ENCODE results near the gene MLF2.
"Not testable (repeated sequence)": the region's sequence is repeated elsewhere in the genome, so short reads cannot be mapped to it uniquely, and the experiment has no call there.

The MLF2 gene

DNA sequence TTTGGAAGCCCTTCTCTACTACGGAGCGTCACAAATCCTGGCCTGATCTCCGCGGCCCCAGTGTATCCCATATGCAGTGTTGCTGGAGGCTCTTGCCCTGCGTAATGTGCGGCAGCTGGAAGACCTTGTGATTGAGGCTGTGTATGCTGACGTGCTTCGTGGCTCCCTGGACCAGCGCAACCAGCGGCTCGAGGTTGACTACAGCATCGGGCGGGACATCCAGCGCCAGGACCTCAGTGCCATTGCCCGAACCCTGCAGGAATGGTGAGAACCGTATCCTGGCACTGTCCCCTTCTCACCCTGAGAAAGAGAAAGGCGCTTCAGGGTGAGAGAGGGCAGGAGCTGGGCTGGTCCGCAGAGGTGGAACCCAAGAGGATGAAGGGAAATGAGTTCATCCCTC, 23.8 kb downstream of the MLF2 start:
- no peak for DNase-seq

DNA sequence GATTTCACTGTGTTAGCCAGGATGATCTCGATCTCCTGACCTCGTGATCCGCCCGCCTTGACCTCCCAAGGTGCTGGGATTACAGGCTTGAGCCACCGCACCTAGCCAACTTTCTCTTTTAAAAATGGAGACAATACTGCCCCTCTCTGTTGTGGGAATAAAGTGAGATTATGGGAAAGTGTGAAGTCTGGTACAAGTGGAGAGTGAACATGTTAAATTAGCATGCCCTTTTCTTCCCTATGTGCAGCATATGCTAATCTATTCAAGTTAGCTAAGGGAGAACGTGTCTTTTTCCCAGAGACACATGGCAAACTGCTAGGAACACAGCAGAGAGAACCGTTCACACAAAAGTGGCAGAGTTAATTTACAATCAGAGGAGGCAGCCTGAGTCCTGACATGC, 27.6 kb downstream of the MLF2 start:
- no peak for DNase-seq

DNA sequence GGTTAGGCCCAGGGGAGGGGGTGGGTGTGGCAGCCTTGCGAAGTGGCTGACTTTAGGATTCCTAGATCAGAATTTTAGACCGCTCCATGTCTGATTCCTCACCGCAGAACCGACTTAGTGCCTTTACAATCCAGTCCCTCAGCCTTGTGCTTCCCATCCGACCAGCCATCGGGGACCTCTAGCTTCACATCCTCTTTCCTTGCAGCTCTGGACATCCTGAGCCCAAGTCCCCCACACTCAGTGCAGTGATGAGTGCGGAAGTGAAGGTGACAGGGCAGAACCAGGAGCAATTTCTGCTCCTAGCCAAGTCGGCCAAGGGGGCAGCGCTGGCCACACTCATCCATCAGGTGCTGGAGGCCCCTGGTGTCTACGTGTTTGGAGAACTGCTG, 28.5 kb downstream of the MLF2 start:
- peak; percentile 12 for DNase-seq

DNA sequence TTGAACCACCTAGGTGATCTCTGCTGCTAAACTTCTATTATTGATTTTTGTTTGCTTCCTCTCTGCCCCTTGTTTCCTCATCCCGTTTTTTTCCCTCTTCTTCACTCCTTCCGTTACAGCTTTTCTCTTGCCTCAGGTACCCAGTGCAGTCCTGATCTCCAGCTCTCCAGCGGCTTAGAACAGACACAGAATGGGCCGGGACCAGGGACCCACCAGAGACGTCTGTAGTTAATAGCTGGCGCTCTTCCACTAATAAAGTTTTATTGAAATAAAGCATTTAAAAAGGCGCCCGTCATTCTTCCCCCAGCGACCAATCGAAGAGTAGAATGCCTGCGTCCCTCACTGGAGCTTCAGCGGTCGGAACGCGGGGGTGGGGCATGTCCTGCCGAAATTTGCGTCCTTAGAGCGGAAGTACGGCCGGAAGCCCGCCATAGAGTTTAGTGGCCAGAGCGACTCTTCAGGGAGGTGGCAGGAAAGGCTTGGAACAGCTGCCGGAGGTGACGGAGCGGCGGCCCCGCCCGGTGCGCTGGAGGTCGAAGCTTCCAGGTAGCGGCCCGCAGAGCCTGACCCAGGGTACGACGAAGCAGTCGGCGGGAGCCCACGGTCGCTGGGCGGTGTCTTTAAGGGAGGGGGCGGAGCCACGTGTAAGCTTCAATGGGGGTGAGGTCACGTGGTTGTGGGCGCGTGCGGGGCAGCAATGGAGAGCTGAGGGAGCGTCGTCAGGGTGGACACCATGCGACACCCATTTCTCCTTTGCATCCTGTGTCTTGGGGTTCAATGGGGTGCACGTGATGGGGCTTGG, 29.1 kb downstream of the MLF2 start, which contains the start of gene COPS7A:
TSS of gene COPS7A (plus strand) at position 440 of the 802 bp plus-strand sequence. CDS start 611 bp downstream, outside the sequence.
- DNase-seq, result peak; percentile 99

DNA sequence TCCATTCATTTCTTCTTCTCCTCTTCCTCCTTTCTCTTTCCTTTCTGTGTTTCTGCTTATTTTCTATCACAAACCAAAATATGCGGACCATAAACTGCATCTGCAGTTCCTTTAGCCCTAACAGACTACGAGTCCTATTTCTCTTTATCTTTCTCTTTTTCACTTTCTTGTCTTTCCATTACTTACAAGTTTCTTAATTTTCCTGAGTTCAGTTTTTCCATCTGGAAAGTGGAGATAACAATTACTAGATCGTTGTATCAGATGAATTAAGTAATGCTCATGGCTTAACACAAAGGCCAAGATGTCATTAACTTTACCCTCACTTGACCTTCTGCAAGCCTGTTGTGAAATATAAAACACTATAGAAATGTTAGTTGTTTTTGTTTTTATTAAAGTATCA, 30.1 kb downstream of the MLF2 start:
- no peak for DNase-seq

DNA sequence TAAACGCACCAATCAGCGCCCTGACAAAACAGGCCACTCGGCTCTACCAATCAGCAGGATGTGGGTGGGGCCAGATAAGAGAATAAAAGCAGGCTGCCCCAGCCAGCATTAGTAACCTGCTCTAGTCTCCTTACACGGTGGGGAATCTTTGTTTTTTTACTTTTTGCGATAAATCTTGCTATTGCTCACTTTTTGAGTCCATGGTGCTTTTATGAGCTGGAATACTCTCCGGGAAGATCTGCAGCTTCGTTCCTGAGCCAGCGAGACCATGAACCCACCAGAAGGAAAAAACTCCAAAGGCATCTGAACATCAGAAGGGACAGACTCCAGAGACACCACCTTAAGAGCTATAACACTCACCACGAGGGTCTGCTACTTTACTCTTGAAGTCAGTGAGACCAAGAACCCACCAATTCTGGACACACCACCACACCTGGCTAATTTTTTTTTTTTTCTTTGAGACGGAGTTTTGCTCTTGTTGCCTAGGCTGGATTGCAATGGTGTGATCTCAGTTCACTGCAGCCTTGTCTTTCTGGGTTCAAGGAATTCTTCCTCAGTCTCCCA, 36.0 kb downstream of the MLF2 start:
- no peak for DNase-seq

DNA sequence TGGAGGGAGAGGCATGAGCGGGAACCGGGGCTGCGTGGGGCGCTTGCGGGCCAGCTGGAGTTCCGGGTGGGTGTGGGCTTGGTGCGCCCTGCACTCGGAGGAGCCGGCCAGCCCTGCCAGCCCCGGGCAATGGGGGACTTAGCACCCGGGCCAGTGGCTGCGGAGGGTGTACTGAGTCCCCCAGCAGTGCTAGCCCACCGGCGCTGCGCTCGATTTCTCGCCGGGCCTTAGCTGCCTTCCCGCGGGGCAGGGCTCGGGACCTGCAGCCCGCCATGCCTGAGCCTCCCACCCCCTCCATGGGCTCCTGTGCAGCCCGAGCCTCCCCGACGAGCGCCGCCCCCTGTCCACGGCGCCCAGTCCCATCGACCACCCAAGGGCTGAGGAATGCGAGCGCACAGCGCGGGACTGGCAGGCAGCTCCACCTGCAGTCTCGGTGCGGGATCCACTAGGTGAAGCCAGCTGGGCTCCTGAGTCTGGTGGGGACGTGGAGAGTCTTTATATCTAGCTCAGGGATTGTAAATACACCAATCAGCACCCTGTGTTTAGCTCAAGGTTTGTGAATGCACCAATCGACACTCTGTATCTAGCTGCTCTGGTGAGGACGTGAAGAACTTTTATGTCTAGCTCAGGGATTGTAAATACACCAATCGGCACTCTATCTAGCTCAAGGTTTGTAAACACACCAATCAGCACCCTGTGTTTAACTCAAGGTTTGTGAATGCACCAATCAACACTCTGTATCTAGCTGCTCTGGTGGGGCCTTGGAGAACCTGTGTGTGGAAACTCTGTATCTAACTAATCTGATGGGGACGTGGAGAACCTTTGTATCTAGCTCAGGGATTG, 36.7 kb downstream of the MLF2 start:
- not testable (repeated sequence) for DNase-seq

DNA sequence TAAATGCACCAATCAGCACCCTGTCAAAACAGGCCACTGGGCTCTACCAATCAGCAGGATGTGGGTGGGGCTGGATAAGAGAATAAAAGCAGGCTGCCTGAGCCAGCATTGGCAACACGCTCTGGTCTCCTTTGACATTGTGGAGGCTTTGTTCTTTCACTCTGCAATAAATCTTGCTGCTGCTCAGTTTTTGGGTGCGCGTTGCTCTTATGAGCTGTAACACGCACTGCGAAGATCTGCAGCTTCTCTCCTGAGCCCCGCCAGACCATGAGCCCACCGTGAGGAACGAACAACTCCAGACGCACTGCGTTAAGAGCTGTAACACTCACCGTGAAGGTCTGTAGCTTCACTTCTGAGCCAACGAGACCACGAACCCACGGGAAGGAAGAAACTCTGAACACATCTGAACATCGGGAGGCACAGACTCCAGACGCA, 44.0 kb downstream of the MLF2 start:
- DNase-seq, result no peak

DNA sequence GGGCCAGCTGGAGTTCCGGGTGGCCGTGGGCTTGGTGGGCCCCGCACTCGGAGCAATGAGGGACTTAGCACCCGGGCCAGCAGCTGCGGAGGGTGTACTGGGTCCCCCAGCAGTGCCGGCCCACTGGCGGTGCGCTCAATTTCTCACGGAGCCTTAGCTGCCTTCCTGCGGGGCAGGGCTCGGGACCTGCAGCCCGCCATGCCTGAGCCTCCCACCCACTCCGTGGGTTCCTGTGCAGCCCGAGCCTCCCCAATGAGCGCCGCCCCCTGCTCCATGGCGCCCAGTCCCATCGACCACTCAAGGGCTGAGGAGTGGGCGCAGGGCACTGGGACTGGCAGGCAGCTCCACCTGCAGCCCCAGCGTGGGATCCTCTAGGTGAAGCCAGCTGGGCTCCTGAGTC, 44.6 kb downstream of the MLF2 start:
- not testable (repeated sequence) for DNase-seq

DNA sequence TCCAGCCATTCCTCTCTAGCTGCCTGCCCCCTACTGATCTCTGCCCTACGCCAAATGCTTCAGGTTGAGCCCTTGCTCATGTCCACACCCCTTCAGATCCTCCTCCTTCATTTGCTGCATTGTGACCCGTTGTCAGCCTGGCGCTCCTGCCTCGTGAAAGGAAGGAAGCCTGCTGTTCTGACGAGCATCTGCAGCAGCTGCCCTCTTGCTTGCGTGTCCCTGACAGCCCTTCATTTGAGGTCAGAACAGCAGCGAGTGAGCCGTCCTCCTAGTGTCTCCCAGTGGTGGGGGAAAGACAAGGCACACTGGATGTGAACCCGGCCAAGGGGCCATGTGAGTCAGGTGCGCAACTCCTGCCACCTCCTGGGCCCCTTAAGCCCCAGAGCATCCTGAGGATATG, 49.3 kb downstream of the MLF2 start:
- no peak for DNase-seq

DNA sequence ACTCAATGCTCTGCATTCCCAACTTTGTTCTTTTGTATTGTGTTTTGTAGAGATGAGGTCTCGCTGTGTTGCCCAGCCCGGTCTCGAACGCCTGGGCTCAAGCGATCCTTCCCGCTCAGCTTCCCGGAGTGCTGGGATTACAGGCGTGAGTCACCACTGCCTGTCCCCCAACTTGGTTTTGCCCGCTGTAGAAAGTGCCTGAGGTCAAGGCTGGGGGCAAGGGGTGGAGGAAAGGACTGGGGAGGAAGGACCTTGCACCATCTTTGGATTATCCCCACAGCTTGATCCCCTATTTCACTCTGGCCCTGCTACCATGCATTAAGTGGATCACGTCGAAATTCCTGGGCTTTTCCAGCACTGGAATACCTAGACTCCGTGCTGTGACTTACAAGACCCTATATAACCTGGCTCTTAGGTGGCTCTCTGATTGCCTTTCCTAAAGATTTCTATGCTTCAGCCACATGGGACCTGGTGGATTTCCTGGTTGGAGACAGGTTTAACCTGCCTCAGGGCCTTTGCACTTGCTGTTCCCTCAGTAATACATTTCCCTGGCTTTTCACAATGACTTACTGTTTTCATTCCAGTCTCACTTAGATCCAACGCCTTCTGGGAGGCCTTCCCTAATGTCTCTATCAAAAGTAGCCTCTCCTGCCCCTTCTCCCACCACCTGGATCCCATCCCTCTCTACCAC, 51.7 kb downstream of the MLF2 start:
- DNase-seq, result no peak

DNA sequence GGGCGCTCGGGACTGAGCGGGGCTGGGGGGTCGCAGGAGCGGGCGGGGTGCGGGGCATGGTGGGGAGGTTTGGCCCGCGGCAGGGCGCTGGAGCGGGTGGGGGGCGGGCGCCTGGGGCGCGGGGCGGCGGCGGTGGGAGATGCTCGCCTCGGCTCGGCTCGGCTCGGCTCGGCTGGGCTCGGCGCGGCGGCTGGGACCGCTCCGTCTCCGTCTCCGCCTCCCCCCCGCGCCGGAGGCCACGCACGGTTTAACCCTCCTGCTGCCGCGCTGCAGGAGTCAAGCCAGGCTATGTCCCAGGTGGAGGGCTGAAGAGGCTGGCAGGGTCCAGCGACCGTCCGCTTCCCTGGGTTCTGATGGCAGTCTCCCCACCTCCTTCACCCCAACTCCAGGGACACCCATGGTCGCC, 52.3 kb downstream of the MLF2 start, which contains the start of gene PIANP:
TSS of gene PIANP (minus strand) at position 170 of the 406 bp plus-strand sequence. CDS start 2,754 bp downstream, outside the sequence.
- peak; percentile 43 for DNase-seq

DNA sequence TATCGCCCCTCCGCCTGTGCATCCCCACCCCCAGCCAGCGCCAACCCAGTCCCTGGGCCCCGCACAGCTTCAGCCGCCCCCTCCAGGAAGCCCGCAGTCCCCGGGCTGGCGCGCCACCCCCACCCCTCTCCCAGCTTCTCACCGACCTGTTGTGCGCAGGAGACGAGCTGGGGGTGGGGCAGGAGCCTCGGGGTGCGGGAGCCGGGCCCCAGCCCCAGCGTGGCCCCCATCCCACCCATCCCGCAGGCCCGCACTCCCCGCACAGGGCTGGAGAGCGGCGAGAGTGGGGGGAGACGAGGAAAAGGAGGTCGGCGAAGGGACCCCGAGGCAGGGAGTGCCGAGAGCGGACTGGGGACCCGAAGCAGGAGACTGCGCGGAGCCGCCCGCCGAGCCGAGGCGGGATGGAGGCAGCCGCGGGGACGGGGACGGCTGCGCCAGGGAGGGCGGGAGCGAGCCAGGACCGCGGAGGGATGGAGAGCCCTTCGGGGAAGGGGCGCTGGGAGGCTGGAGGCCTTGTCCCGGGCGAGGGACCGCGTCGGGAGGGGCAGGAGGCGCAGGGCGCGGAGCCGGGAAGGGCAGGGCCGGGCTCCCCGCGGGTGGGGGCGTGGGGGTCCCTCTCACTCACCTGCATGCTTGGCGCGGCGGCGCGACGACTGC, 52.8 kb downstream of the MLF2 start:
- DNase-seq, result no peak

DNA sequence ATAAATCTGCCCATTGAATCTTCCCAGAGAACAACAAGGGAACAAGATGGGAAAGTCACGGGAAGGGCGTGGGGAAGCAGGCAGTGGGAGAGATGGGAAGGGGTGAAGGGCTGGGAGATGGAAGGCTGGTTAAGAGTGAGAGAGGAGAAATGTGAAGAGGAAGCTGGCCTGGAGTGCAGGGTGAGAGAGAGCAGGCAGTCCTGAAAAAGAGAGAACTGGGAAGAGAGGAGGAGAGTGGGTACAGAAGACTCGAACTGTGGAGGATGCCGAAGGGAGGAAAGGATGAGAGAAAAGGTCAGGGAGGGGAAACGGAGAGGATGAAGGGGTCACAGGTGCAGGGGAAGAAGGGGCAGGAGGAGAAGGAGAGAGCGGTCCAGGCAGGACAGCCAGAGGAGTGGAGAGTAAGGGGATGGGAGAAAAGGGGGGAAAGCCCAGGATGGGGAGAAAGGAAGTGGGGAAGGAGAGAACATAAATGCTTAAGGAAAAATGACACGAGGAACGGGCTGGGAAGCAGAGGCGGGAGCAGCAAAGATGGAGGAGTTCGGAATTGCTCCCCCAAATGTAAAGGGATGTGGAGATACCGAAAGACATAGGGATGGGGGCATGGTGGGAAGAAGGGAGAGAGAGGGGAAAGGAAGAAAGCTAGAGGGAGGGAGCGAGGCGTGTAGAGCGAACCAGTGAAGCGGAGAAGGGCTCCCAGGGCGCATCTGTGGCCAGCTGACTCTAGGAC, 53.5 kb downstream of the MLF2 start:
- DNase-seq, result no peak

DNA sequence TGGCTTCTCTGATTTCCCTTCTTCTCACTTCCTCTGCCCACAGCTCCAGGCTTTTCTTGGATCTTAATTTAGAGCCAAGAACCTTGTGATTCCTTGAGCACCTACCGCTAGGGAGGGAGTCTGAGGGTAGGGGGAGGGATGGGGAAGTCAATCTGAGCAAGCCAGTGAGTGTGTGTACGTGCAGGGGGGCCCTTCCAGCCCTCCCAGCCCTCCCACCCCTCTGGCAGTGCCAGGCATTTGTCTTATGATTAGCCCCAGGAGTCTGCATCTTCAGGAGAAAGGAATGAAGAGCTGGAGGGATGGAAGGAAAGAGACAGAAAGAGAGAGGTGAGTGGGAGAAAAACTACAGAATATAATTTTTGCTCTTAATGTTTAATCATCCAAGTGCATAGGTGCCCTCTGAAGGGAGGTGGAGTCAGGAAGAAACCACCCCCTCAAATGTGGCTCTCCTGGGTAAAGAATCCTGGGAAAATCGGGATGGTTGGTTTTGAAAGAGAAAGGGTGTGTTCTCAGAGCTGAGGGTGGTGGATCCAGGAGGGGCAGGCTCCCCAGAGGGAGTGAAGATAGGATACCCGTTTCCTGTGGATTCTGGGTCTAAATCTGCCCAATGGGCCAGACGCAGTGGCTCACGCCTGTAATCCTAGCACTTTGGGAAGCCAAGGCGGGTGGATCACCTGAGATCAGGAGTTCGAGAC, 54.4 kb downstream of the MLF2 start:
- no peak for DNase-seq

All from fibroblast of skin of abdomen (primary cell).